ENCODE data around the gene TTLL11. TPM values are rescaled to one million over a fixed set of nuclear protein-coding genes. Genes with fewer than 3 reads are reported as not detected.
"Not testable (repeated sequence)": the region's sequence is repeated elsewhere in the genome, so short reads cannot be mapped to it uniquely, and the experiment has no call there.

Gene TTLL11
- total and polyA plus RNA-seq, 2 experiments from 2014 or later = 0.57 to 1.4 TPM

DNA sequence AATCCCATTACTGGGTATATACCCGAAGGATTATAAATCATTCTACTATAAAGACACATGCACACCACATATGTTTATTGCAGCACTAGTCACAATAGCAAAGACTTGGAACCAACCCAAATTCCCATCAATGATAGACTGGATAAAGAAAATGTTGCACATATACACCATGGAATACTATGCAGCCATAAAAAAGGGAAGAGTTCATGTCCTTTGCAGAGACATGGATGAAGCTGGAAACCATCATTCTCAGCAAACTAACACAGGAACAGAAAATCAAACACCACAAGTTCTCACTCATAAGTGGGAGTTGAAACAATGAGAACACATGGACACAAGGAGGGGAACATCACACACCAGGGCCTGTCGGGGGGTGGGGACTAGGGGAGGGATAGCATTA is 198.7 kb downstream of the TTLL11 start:
- H3F3A ChIP-seq (replicated peaks; ENCODE audit: low read depth); H3K4me3 Mint-ChIP-seq; H3K79me2 ChIP-seq (replicated peaks; ENCODE audit: insufficient read depth); H3K4me3 ChIP-seq; H3K4me1 ChIP-seq (ENCODE audit: insufficient read depth); H2AFZ ChIP-seq; ATAC-seq; H3K9me2 ChIP-seq (ENCODE audit: insufficient read depth); DNase-seq (ENCODE audit: low spot score); H3K27ac Mint-ChIP-seq; H3K27ac ChIP-seq (ENCODE audit: low read depth); H3K9me3 Mint-ChIP-seq; H3K4me2 ChIP-seq; H3K27me3 ChIP-seq (ENCODE audit: insufficient read depth); H3K36me3 ChIP-seq (ENCODE audit: insufficient read depth); H3K36me3 Mint-ChIP-seq (ENCODE audit: low read depth); H4K20me1 ChIP-seq (replicated peaks; ENCODE audit: insufficient read depth): not testable (repeated sequence)
- peaks cover 10% of the 10 kb centered on the region for H3K27me3 Mint-ChIP-seq (ENCODE audit: insufficient read depth, low read depth, poor library complexity)
- H3K4me1 Mint-ChIP-seq = peaks cover 12% of the 10 kb centered on the region

DNA sequence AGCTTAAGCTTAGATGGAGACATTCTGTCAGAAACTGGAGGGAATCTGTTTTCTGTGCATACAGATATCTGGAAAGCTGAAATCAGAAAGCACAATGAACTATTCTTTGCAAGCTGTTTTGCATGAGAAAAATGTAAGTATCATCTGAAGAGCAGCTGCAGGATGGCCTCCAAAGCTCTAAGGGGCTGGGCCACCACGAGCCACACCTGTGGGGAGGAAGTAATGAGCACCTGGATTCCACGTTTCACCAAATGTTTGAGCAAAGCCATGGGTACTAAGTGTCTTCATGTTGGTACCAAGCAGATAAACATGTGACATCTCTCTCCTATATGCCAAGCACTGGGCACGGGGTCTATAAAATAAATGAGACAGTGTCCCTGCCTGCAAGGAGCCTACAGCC is 199.3 kb downstream of the TTLL11 start:
- Histone ChIP-seq H3K4me2 (no peak overlapping the region), H4K20me1 (replicated peaks; ENCODE audit: insufficient read depth) (no peaks in the 10 kb centered on the region), H3K9me2 (ENCODE audit: insufficient read depth) (no peaks in the 10 kb centered on the region), H3K79me2 (replicated peaks; ENCODE audit: insufficient read depth) (no peaks in the 10 kb centered on the region), H3K27me3 (ENCODE audit: insufficient read depth) (no peaks in the 10 kb centered on the region), H3F3A (replicated peaks; ENCODE audit: low read depth) (peaks cover 5% of the 10 kb centered on the region; the same call in 1 of the 2 replicates), H3K36me3 (ENCODE audit: insufficient read depth) (no peaks in the 10 kb centered on the region), H3K4me1 (ENCODE audit: insufficient read depth) (no peaks in the 10 kb centered on the region), H2AFZ (no peak overlapping the region), H3K4me3 (no peak overlapping the region), H3K27ac (ENCODE audit: low read depth) (no peak overlapping the region)
- Mint-ChIP-seq H3K27ac (no peak overlapping the region), H3K27me3 (ENCODE audit: insufficient read depth, low read depth, poor library complexity) (peaks cover 9% of the 10 kb centered on the region), H3K36me3 (ENCODE audit: low read depth) (no peaks in the 10 kb centered on the region), H3K9me3 (no peaks in the 10 kb centered on the region; the same call in 2 of the 3 replicates), H3K4me3 (no peak overlapping the region), H3K4me1 (peaks cover 10% of the 10 kb centered on the region)
- ATAC-seq (no peak), DNase-seq (ENCODE audit: low spot score) (no peak)
- no peak for TF ChIP-seq STAT1 (IDR thresholded peaks at IDR 0.05; ENCODE audit: unreplicated experiment)
- TF ChIP-seq NANOG (IDR thresholded peaks at IDR 0.05; ENCODE audit: borderline replicate concordance) = no peak
- no peak for TF ChIP-seq ZNF331 (CRISPR knock-in tag; IDR thresholded peaks at IDR 0.05; ENCODE audit: low read depth)
- no peak for TF ChIP-seq ZNF462 (CRISPR knock-in tag; IDR thresholded peaks at IDR 0.05)
- TF ChIP-seq CTCF (conservative IDR thresholded peaks at IDR 0.05; ENCODE audit: low read depth in 2 of 2) = no peak
- no peak for TF ChIP-seq EZH2 (IDR thresholded peaks at IDR 0.05; ENCODE audit: low read depth, unreplicated experiment)
- no peak for TF ChIP-seq JUNB (IDR thresholded peaks at IDR 0.05; ENCODE audit: unreplicated experiment)
- no peak for TF ChIP-seq CREB1 (CRISPR knock-in tag; IDR thresholded peaks at IDR 0.05; ENCODE audit: low read depth)
- no peak for TF ChIP-seq EZH2phosphoT487 (IDR thresholded peaks at IDR 0.05; ENCODE audit: unreplicated experiment)
- no peak for TF ChIP-seq ZNF114 (CRISPR knock-in tag; IDR thresholded peaks at IDR 0.05)
- TF ChIP-seq ETS1 (IDR thresholded peaks at IDR 0.05) = no peak
